Activated CD8-positive, alpha-beta T cell treated with anti-CD3 and anti-CD28 coated beads for 36 hours (primary cell): Measurements from ENCODE around the gene ADGRL2. TPM values are rescaled to one million over a fixed set of nuclear protein-coding genes. Genes with fewer than 3 reads are reported as not detected.

Source experiments
- ATAC-seq: fragments of 200-7000 bp; cut with Tn5 transposase; one replicate; pipeline ENCODE4 v1.10.0; 2021; ENCODE audit warnings: mild to moderate bottlenecking, moderate library complexity
- CTCF ChIA-PET: fragments of 350-600 bp; sonication (Branson Sonifier 250); formaldehyde crosslinking; loops from one replicate; lab custom pipeline; 2021; ENCODE audit warnings: antibody characterized with exemption; lab: Charles Lee
- POLR2A ChIA-PET: fragments of 350-600 bp; sonication (Branson Sonifier 250); formaldehyde crosslinking; loops from one replicate; lab custom pipeline; 2021; ENCODE audit warnings: antibody characterized with exemption; lab: Charles Lee
- DNase-seq: peaks from one replicate; pipeline ENCODE4 v3.0.0-alpha.2; 2020
- H3K27ac Mint-ChIP-seq: one replicate; pipeline ENCODE4 v1.8.0; 2021; ENCODE audit warnings: mild to moderate bottlenecking, mixed read lengths
- H3K27me3 Mint-ChIP-seq: one replicate; pipeline ENCODE4 v1.8.0; 2021; ENCODE audit warnings: mixed read lengths
- H3K36me3 Mint-ChIP-seq: one replicate; pipeline ENCODE4 v1.8.0; 2021; ENCODE audit warnings: low read depth, mixed read lengths
- H3K4me1 Mint-ChIP-seq: one replicate; pipeline ENCODE4 v1.8.0; 2021; ENCODE audit warnings: low read depth, mixed read lengths
- H3K4me3 Mint-ChIP-seq: one replicate; pipeline ENCODE4 v1.8.0; 2021; ENCODE audit warnings: mild to moderate bottlenecking, moderate library complexity, mixed read lengths
- H3K9me3 Mint-ChIP-seq: one replicate; pipeline ENCODE4 v1.8.0; 2021; ENCODE audit warnings: mixed read lengths
- intact Hi-C: fragments of 100-400 bp; cut with micrococcal nuclease; formaldehyde crosslinking; loops from one replicate; pipeline ENCODE4 v1.10.0; 2022
- total RNA-seq, 2 experiments: library from RNA; stranded (reverse); gene quantifications; one replicate each; pipeline ENCODE4 v1.2.3, GENCODE V29; 2021
- TF ChIP-seq, protein P1 (sequence below): fragments of 200-600 bp; IDR thresholded peaks from one replicate; pipeline ENCODE4 v1.8.0; 2022; ENCODE audit warnings: antibody characterized with exemption, mild to moderate bottlenecking

ADGRL2 gene
- total RNA-seq, 2 experiments from 2014 or later = not detected

DNA sequence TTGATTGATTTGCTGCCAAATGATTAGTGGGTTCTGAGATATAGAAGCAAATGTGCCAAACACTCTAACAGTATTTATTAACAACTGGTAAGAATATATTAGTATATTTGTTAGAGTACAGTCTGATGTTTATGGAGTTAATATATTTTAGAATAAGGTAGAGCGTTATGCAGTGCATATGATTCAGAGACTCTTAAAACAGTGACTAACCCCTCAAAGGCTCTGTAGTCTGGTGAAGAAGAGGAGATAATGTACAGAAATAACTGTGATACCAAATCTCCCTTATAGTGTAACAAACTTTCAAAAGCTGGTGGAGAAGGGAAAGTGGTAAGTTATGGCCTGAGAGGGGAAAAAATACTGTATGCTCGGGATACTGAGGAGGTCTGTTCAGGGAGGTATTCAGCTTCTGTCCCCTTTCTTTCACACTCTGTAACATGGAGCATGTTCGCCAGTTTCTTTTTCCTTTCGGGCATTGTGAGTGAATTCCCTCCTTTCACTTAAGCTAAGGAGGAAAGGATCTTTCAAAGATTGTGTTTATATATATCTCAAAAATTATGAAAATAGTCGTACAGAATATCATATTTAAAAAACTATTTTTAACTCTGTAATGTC is 121.2 kb downstream of the ADGRL2 start:
- no peak overlapping the region for H3K4me3 Mint-ChIP-seq
- H3K9me3 Mint-ChIP-seq = peaks cover 2% of the 10 kb centered on the region
- no peak overlapping the region for H3K27ac Mint-ChIP-seq
- ChIA-PET CTCF (no interaction called here), POLR2A (no interaction called here)
- no peaks in the 10 kb centered on the region for H3K27me3 Mint-ChIP-seq
- no peaks in the 10 kb centered on the region for H3K4me1 Mint-ChIP-seq
- no peak for ATAC-seq
- TF ChIP-seq, protein P1, sequence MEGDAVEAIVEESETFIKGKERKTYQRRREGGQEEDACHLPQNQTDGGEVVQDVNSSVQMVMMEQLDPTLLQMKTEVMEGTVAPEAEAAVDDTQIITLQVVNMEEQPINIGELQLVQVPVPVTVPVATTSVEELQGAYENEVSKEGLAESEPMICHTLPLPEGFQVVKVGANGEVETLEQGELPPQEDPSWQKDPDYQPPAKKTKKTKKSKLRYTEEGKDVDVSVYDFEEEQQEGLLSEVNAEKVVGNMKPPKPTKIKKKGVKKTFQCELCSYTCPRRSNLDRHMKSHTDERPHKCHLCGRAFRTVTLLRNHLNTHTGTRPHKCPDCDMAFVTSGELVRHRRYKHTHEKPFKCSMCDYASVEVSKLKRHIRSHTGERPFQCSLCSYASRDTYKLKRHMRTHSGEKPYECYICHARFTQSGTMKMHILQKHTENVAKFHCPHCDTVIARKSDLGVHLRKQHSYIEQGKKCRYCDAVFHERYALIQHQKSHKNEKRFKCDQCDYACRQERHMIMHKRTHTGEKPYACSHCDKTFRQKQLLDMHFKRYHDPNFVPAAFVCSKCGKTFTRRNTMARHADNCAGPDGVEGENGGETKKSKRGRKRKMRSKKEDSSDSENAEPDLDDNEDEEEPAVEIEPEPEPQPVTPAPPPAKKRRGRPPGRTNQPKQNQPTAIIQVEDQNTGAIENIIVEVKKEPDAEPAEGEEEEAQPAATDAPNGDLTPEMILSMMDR = no peak
- intact Hi-C loops = no loop called here
- H3K36me3 Mint-ChIP-seq = no peaks in the 10 kb centered on the region
- DNase-seq = no peak

DNA sequence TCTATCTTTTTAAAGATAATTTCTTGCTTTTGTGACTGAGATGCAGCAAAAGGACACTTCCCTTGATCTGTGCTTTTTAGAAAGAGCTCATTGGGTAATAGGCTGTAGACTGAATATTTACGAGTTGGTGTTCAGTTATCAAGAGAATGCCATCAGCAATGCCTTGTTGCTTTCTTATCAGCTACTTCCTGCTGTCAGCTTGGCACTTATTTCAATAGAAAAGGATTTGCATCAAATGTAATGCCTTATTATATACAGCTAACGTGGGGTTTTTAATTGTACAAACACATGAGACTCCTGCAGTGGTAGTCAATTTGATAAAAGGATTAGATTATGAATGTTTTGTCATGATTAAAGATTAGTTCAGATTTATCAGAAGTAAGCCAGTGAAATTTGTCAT is 122.2 kb downstream of the ADGRL2 start:
- H3K9me3 Mint-ChIP-seq = no peaks in the 10 kb centered on the region
- ATAC-seq (no peak), DNase-seq (no peak)

DNA sequence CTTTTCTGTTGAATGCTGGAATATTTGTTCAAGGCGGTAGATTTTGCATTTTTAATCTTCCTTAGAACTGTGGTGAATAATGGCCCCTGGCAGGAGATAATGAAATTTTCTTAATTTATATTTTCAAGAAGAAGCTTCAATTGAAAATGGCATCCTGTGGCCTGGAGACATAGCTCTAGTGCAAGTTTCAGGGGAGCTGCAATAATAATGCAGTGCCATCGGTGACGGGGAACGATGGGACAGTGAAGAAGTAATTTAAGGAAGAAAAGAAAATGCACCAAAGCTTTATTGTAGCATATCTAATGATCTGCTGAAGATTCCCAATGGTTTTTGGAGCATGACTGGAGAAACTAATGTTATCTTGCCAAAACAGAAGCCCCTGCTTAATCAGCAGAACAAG is 128.4 kb downstream of the ADGRL2 start:
- H3K27me3 Mint-ChIP-seq = no peaks in the 10 kb centered on the region
- no peak overlapping the region for H3K27ac Mint-ChIP-seq
- DNase-seq (no peak), ATAC-seq (no peak)
- H3K36me3 Mint-ChIP-seq = no peaks in the 10 kb centered on the region
- H3K4me1 Mint-ChIP-seq = no peaks in the 10 kb centered on the region
- TF ChIP-seq, protein P1 = no peak
- H3K9me3 Mint-ChIP-seq = no peaks in the 10 kb centered on the region
- ChIA-PET CTCF (no interaction called here), POLR2A (no interaction called here)
- intact Hi-C loops = no loop called here
- no peak overlapping the region for H3K4me3 Mint-ChIP-seq

More for the DNA sequence above, 122.2 kb downstream of the ADGRL2 start:
- intact Hi-C loops = no loop called here
- TF ChIP-seq, protein P1 = no peak
- Mint-ChIP-seq H3K27me3 (no peaks in the 10 kb centered on the region), H3K36me3 (no peaks in the 10 kb centered on the region), H3K4me1 (no peaks in the 10 kb centered on the region), H3K27ac (no peak overlapping the region), H3K4me3 (no peak overlapping the region)
- ChIA-PET POLR2A (no interaction called here), CTCF (no interaction called here)

DNA sequence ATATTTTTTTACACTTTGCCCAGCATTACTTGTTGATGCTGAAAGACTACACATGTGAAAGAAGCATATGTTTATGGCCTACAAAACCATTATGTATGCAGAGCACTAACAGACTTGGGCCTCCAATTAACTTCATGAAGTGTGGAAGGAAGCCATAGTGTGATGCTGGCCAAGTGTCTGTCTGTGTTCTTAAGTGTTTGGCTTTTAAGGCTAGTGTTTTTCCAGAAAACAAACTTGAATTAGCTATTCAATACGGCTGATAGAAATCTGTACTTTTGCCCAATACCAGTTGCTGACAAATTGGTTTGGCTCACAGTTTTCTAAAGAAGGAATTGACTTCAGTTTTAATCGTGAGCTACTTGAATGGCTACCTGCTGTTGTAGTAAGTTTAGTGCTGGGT is 136.1 kb downstream of the ADGRL2 start:
- no peaks in the 10 kb centered on the region for H3K27me3 Mint-ChIP-seq
- ATAC-seq (no peak), DNase-seq (no peak)
- POLR2A ChIA-PET = no interaction called here
- no peaks in the 10 kb centered on the region for H3K9me3 Mint-ChIP-seq
- CTCF ChIA-PET = no interaction called here
- TF ChIP-seq, protein P1 = no peak
- H3K27ac Mint-ChIP-seq = no peak overlapping the region
- intact Hi-C loops = no loop called here
- H3K4me3 Mint-ChIP-seq = no peak overlapping the region
- H3K36me3 Mint-ChIP-seq = no peaks in the 10 kb centered on the region
- no peaks in the 10 kb centered on the region for H3K4me1 Mint-ChIP-seq

GRCh38 chr1:81937791-81938450 is 137.2 kb downstream of the ADGRL2 start:
- Mint-ChIP-seq H3K27me3 (no peaks in the 10 kb centered on the region), H3K27ac (no peak overlapping the region), H3K9me3 (no peaks in the 10 kb centered on the region), H3K36me3 (no peaks in the 10 kb centered on the region), H3K4me3 (no peak overlapping the region), H3K4me1 (no peaks in the 10 kb centered on the region)
- intact Hi-C loops = no loop called here
- TF ChIP-seq, protein P1 = no peak
- DNase-seq (no peak), ATAC-seq (no peak)
- POLR2A ChIA-PET = no interaction called here
- CTCF ChIA-PET = no interaction called here
